NCI-H2171 treated with DMSO at 0.1 percent for 48 hours (cell line): Measurements from ENCODE around the gene RILP.

Experiments used
- DNase-seq: peaks from one replicate; lab custom pipeline; 2025; lab: John Stamatoyannopoulos, UW

The RILP gene

GRCh38 chr17:1648173-1648962, 1.3 kb downstream of the RILP start:
- peak; percentile 79 for DNase-seq

GRCh38 chr17:1647802-1648171, 1.9 kb downstream of the RILP start:
- DNase-seq = no peak

- no peak for DNase-seq
Measured at GRCh38 chr17:1646199-1646875, 3.3 kb downstream of the RILP start.

- no peak for DNase-seq
Measured at GRCh38 chr17:1645207-1646171, 4.2 kb downstream of the RILP start, which contains the start of gene SCARF1. TSS of gene SCARF1 (minus strand) at chr17:1645732. CDS start at chr17:1645697, 35 bp downstream.

GRCh38 chr17:1644493-1645206, 5.0 kb downstream of the RILP start:
- no peak for DNase-seq

- no peak for DNase-seq
Measured at GRCh38 chr17:1643999-1644492, 5.6 kb downstream of the RILP start.

GRCh38 chr17:1643293-1643998, 6.2 kb downstream of the RILP start:
- peak; percentile 78 for DNase-seq

- no peak for DNase-seq
Measured at GRCh38 chr17:1641065-1641403, 8.6 kb downstream of the RILP start.

GRCh38 chr17:1640329-1641064, 9.2 kb downstream of the RILP start:
- no peak for DNase-seq

GRCh38 chr17:1639549-1640180, 10.0 kb downstream of the RILP start:
- DNase-seq = no peak

- no peak for DNase-seq
Measured at GRCh38 chr17:1638624-1639300, 10.9 kb downstream of the RILP start.

- DNase-seq = no peak
Measured at GRCh38 chr17:1638171-1638590, 11.5 kb downstream of the RILP start.

GRCh38 chr17:1636732-1637285, 12.9 kb downstream of the RILP start:
- no peak for DNase-seq

- DNase-seq = no peak
Measured at GRCh38 chr17:1635675-1636465, 13.8 kb downstream of the RILP start.

- no peak for DNase-seq
Measured at GRCh38 chr17:1634841-1635650, 14.6 kb downstream of the RILP start.

GRCh38 chr17:1630662-1631061, 19.0 kb downstream of the RILP start:
- no peak for DNase-seq
